Colonic mucosa (tissue), 4 donors: Measurements from ENCODE around the gene ASPSCR1. TPM values are rescaled to one million over a fixed set of nuclear protein-coding genes. Genes with fewer than 3 reads are reported as not detected.

Experiments
- DNase-seq: peaks from one replicate; pipeline ENCODE4 v3.0.0-alpha.2; 2020
- H3K27ac ChIP-seq: fragments of 200-600 bp; one replicate; pipeline ENCODE4 v1.8.0; 2021
- H3K27me3 ChIP-seq: fragments of 200-600 bp; one replicate; pipeline ENCODE4 v1.8.0; 2021
- H3K36me3 ChIP-seq: fragments of 200-600 bp; one replicate; pipeline ENCODE4 v1.8.0; 2021
- H3K4me1 ChIP-seq: fragments of 200-600 bp; one replicate; pipeline ENCODE4 v1.8.0; 2021; ENCODE audit warnings: mild to moderate bottlenecking
- H3K4me3 ChIP-seq: fragments of 200-600 bp; one replicate; pipeline ENCODE4 v1.8.0; 2021
- H3K9ac ChIP-seq, 2 donors: one replicate each; pipeline ENCODE4 v1.7.0; 2013; ENCODE audit warnings: control low read depth in 2 of 2, low read depth in 2 of 2, low read length in 2 of 2
- H3K9me3 ChIP-seq: fragments of 200-600 bp; one replicate; pipeline ENCODE4 v1.8.0; 2021
- CTCF ChIP-seq: fragments of 200-600 bp; IDR thresholded peaks from one replicate; pipeline ENCODE4 v1.8.0; 2022; ENCODE audit warnings: antibody characterized with exemption, mild to moderate bottlenecking
- intact Hi-C: fragments of 100-400 bp; cut with DNase I; formaldehyde crosslinking; loops from one replicate; pipeline ENCODE4 v1.14.1; 2022
- total RNA-seq, 2 donors: library from RNA; stranded (reverse); fragmentation: NEBNext Ultra II Directional in 1 of 2; extraction: Animal tissue kit (Norgen Biotek cat#: 25700) in 1 of 2; gene quantifications; one replicate each; pipeline ENCODE4 v1.2.1, GENCODE V29; 2021
- donor health status: healthy.
- donor health status: DM: no; HTN: no; CAD: no.
- donor health status: DM: no; HTN: no; CAD: no.

ASPSCR1 gene
- total RNA-seq, 2 donors from 2014 or later, result 21.7 to 43.0 TPM

- H3K27ac ChIP-seq, result no peak overlapping the region
- no peak for DNase-seq
- intact Hi-C loops, result no loop called here
- TF ChIP-seq CTCF, result no peak
- H3K27me3 ChIP-seq, result no peaks in the 10 kb centered on the region
- H3K36me3 ChIP-seq, result no peaks in the 10 kb centered on the region
- no peak overlapping the region for H3K4me3 ChIP-seq
- H3K4me1 ChIP-seq, result no peaks in the 10 kb centered on the region
- no peaks in the 10 kb centered on the region for H3K9me3 ChIP-seq
- no peak overlapping the region for H3K9ac ChIP-seq
Observed at GRCh38 chr17:81998691-81999438, 21.4 kb downstream of the ASPSCR1 start.

- H3K4me3 ChIP-seq, result no peak overlapping the region
Observed at GRCh38 chr17:81999587-81999975, 22.2 kb downstream of the ASPSCR1 start.

GRCh38 chr17:81999976-82000802 lies 22.8 kb downstream of the ASPSCR1 start:
- no peaks in the 10 kb centered on the region for H3K4me1 ChIP-seq
- H3K9me3 ChIP-seq, result no peaks in the 10 kb centered on the region
- H3K9ac ChIP-seq, result no peak overlapping the region
- no peak for TF ChIP-seq CTCF
- no peak overlapping the region for H3K27ac ChIP-seq
- intact Hi-C loops, result no loop called here
- H3K4me3 ChIP-seq, result no peak overlapping the region
- no peak for DNase-seq
- H3K27me3 ChIP-seq, result no peaks in the 10 kb centered on the region
- H3K36me3 ChIP-seq, result no peaks in the 10 kb centered on the region

More at GRCh38 chr17:81999587-81999975, 22.2 kb downstream of the ASPSCR1 start:
- no peak overlapping the region for H3K9ac ChIP-seq
- no peak overlapping the region for H3K27ac ChIP-seq
- no peaks in the 10 kb centered on the region for H3K4me1 ChIP-seq
- TF ChIP-seq CTCF, result no peak
- intact Hi-C loops, result no loop called here
- no peaks in the 10 kb centered on the region for H3K27me3 ChIP-seq
- H3K9me3 ChIP-seq, result no peaks in the 10 kb centered on the region
- no peak for DNase-seq
- H3K36me3 ChIP-seq, result no peaks in the 10 kb centered on the region

GRCh38 chr17:82000803-82001570 lies 23.6 kb downstream of the ASPSCR1 start:
- Histone ChIP-seq H3K27me3 (no peaks in the 10 kb centered on the region), H3K4me1 (no peaks in the 10 kb centered on the region), H3K9ac (no peak overlapping the region), H3K36me3 (no peaks in the 10 kb centered on the region), H3K27ac (no peak overlapping the region), H3K4me3 (no peak overlapping the region), H3K9me3 (no peaks in the 10 kb centered on the region)
- no peak for TF ChIP-seq CTCF
- no peak for DNase-seq
- intact Hi-C loops, result no loop called here

GRCh38 chr17:82001571-82002056 lies 24.2 kb downstream of the ASPSCR1 start:
- Histone ChIP-seq H3K36me3 (no peaks in the 10 kb centered on the region), H3K4me1 (no peaks in the 10 kb centered on the region), H3K27me3 (no peaks in the 10 kb centered on the region), H3K9ac (no peak overlapping the region), H3K9me3 (no peaks in the 10 kb centered on the region), H3K27ac (no peak overlapping the region), H3K4me3 (no peak overlapping the region)
- intact Hi-C loops, result no loop called here
- DNase-seq, result no peak
- TF ChIP-seq CTCF, result no peak
